ENCODE data around the gene TMEM63A.
"Not testable (repeated sequence)": the region's sequence is repeated elsewhere in the genome, so short reads cannot be mapped to it uniquely, and the experiment has no call there.

TMEM63A gene

DNA sequence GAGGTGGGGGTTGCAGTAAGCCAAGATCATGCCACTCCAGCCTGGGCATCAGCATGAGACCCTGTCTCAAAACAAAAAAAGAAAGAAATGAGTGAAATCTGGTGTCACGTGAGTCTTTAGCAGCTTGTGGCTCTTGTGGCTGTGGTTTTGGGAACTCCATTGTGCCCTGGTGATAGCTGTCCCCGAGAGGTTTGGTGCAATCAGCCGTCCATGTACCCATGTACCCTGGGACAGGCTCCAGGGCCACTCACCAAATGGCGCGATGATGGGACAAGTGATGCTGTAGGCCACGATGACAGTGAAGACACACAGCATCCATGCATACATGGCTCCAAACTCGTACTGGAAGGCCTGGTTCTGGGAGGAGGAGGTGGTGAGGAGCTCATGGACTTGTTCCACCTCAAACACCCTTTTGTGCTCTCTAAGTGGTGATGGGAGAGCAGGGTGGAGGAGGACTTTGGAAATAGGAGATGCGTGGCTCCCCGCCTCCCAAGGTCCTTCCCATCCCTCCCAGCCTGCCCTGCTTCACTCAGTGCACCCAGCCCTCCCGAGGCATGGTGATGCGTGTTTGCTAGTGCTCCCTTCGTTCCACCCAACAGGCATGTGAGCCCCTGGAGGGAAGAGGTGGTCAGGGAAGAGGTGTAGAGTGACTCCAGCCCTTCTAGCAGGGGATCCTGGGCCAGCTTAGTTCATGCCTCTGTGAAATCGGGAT is 29.6 kb downstream of the TMEM63A start:
- H3K4me3 ChIP-seq, result no peak overlapping the region
- no peak overlapping the region for H3K27ac ChIP-seq

GRCh38 chr1:225851805-225852204 is 30.4 kb downstream of the TMEM63A start:
- no peak overlapping the region for H3K4me3 ChIP-seq
- H3K27ac ChIP-seq, result no peak overlapping the region

GRCh38 chr1:225850370-225850769 is 31.8 kb downstream of the TMEM63A start:
- no peak overlapping the region for H3K27ac ChIP-seq
- H3K4me3 ChIP-seq, result no peak overlapping the region

- H3K4me3 ChIP-seq, result no peak overlapping the region
- H3K27ac ChIP-seq, result peak overlapping the region in 3 of 21 experiments; percentile 17 to 69 (median 61)
These were observed 32.3 kb downstream of the TMEM63A start for GRCh38 chr1:225849925-225850324.

GRCh38 chr1:225848030-225848955 is 33.9 kb downstream of the TMEM63A start:
- Histone ChIP-seq H3K4me3 (no peak overlapping the region), H3K27ac (peak overlapping the region in 11 of 21 experiments; percentile 12 to 74 (median 40))

DNA sequence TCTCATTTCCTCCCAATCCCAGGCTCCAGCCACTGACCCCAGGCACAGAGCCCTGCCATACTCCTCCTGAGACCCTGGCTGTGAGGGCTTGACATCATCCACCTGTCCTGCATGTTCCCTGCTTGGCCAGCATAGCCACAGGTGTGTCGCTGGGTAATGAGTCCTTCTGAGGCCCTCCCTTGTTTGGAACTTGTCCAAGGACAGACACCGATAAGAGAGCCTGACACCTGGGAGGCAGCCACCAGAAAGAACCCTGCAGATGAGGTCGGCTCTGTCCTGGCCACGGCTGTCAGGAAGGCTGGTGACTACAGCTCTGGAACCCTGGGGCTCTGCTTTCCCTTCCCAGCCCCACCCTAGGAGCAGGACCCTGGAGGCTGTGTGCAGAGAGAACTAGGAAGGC is 34.6 kb downstream of the TMEM63A start:
- Histone ChIP-seq H3K27ac (peak overlapping the region in 9 of 21 experiments; percentile 11 to 74 (median 27)), H3K4me3 (no peak overlapping the region)

- peak overlapping the region in 4 of 21 experiments; percentile 6 to 69 (median 38) for H3K27ac ChIP-seq
- no peak overlapping the region for H3K4me3 ChIP-seq
These were observed 35.6 kb downstream of the TMEM63A start for GRCh38 chr1:225846331-225847310.

DNA sequence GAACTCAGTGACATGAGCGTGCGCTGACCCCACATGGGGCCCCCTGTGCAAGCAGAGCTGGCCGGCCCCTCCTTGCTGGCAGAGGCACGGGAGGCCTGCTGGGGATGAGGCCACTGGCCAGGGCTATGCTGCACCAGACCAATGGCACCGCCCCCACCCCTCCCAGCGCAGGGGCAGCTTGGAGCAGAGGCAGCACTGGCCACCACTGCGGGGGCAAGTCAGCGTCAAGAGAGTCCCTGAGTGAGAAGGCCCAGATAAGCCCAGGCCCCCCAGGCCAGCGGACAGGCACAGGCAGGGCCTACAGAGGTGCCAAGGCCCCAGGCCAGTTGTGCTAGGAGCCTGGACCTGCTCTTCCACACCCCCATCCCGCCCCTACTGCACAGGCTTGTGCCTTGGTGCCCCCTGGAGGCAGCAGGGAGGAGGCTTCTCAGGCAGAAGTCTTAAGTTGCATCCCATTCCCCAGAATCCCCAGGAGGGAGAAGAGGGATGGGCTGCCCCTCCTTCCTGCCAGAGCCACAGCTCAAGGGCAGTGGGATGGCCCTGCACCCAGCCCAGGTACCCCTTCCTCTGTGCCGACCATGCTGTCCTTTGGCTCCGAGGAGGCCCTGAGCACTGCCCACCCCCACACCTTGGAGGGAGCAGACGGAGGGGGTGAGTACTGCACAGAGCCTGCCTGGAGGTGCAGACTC is 36.5 kb downstream of the TMEM63A start:
- Histone ChIP-seq H3K4me3 (no peak overlapping the region), H3K27ac (peak overlapping the region in 3 of 21 experiments; percentile 0 to 6 (median 6))

- peak overlapping the region in 2 of 21 experiments; percentile 0 to 11 for H3K27ac ChIP-seq
- H3K4me3 ChIP-seq, result no peak overlapping the region
These were observed 37.1 kb downstream of the TMEM63A start for GRCh38 chr1:225845097-225845496.

DNA sequence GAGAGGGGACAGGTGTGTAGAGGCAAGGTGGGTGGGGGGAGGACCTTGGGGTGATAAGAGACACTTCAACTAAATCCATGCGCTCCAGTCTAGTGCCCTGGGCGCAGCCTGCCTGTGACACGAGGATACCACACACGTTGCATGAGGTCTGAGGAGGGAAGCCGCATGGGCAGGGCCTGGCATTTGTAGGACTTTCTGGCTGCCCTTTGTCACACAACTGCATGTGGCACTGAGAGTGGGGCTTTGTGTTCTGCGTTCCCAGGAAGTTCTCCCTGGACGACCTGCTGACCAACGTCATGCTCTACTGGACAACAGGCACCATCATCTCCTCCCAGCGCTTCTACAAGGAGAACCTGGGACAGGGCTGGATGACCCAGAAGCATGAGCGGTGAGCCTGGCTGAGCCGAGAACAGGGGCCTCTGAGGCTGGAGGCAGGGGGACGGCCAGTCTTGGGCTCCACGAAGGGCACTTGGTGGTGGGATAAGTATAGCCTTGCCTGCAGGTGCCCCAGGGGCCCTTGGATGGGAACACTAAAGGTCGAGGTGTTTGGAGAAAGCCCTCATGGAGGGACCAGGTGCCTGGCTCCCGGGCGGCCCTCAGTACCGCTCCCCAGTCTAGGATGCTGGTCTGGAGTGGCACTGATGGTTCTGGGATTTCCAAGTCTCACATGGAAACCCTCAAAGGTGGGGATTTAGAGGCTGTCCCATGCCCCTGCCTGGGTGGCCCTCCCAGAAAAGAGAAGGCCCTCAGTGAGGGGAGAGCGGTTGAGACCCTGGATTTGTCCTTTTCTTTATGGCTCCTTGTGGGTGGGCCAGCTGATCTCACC is 37.7 kb downstream of the TMEM63A start:
- Histone ChIP-seq H3K27ac (peak overlapping the region in 2 of 21 experiments; percentile 0 to 11), H3K4me3 (no peak overlapping the region)

DNA sequence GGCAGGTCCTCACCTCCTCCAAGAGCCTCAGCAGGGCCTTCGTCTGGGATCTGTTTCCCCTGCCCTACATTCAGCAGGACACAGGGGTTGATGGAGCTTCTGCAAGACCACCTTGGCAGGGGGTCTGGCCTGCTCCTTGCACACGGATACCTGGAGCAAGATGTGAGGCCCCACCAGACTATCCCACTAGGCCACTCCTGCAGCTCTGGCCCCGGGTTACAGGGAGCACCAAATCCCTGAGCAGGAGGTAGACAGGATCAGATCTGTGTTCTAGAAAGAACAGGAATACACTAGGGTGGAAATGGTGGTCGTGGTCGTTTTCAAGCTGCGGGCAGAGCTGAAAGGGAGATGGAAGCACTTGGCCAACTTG is 38.8 kb downstream of the TMEM63A start:
- Histone ChIP-seq H3K4me3 (no peak overlapping the region), H3K27ac (no peak overlapping the region)

DNA sequence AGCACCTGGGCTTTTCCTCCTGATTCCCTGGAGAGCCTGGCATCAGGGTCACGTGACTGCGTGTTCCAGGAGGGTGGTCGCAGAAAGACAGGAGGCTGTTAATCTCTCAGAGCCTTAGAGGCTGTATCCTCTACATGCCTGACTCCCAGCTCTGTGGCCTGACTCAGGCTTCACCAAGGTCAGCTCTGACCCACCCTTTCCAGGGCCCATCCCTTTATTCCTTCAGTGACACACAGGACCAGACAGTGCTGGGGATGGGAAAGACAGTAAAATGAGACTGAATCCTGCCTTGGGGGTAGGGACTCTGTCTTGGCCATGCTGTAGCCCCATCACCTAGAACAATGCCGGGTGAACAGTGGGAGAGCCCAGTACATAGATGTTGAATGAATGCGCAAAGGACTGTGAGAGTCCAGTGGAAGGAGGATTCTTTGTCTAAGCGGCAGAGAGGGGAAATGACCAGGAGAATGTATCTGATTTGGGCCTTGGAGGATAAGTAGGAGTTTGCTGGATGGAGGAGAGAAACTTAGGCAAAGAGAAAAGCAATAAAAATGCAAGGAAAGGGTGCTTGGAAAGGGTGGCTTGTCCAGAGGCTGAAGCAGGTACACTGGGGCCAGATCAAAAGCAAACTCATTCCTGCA is 39.3 kb downstream of the TMEM63A start:
- no peak overlapping the region for H3K4me3 ChIP-seq
- no peak overlapping the region for H3K27ac ChIP-seq

GRCh38 chr1:225842074-225842473 is 40.1 kb downstream of the TMEM63A start:
- H3K4me3 ChIP-seq, result no peak overlapping the region
- H3K27ac ChIP-seq, result no peak overlapping the region

DNA sequence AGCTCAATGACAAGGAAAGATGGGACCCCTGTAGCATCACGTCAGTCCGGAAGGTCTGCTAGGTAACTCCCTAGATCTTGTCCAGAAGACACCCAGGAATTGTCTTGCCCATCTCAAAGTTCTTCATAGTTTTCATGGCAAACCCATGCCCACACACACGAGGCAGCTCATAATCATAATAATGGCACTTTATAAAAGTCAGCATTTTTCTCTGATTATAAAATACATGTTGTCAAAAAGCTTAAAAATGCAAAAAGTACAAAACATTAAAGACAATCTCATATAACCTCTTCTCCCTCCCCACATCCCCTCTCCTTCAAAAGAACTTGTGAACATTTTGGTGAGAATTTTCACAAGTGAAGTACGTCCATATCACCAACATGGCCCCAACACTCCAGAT is 41.5 kb downstream of the TMEM63A start:
- Histone ChIP-seq H3K4me3 (no peak overlapping the region), H3K27ac (no peak overlapping the region)

DNA sequence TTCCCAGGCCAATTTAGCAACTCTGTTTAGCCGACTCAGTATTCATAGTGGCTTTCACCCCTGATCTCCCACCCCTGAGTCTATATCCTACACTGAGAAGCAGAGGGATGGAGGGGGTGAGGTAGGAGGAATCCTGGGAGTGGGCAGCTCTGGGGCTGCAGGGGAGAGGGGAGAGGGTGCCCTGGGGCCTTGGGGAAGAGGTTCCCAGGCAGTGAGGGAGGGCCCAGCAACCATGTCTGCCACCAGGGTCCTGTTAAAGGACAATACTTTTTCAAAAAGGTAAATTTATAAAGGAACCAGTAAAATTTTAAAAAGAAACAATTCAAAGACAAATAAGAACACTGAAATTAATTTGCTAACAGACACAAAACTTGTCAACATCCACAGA is 42.0 kb downstream of the TMEM63A start:
- no peak overlapping the region for H3K27ac ChIP-seq
- H3K4me3 ChIP-seq, result no peak overlapping the region

DNA sequence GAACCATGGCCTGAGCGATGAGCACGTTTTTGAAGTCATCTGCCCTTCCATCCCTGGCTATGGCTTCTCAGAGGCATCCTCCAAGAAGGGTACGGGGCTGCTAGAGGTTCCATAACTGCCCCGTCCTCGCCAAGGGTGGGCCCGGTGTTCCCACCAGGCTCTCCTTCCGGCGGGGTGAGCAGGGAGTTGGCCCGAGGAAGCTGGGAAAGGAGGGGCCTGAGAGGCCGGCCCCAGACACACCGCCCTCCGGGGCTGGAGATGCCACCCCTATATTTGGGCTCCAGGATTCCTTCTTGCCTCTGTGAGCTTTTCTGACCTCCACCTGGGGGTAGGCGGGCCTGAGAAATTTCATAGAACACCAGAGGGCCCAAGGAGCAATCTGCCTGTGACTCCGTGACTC is 43.4 kb downstream of the TMEM63A start:
- H3K4me3 ChIP-seq, result no peak overlapping the region
- peak overlapping the region in 1 of 21 experiments; percentile 40 for H3K27ac ChIP-seq

GRCh38 chr1:225836296-225836695 is 45.9 kb downstream of the TMEM63A start:
- H3K4me3 ChIP-seq, result not testable (repeated sequence)
- H3K27ac ChIP-seq, result peak overlapping the region in 1 of 21 experiments; percentile 17

GRCh38 chr1:225835856-225836255 is 46.3 kb downstream of the TMEM63A start:
- Histone ChIP-seq H3K4me3 (no peak overlapping the region), H3K27ac (peak overlapping the region in 4 of 21 experiments; percentile 17 to 61 (median 24))

All from skin epidermis (tissue), 12 donors.